Gastrocnemius medialis (tissue), 4 donors: Measurements from ENCODE around the gene TUFM.

Experiments used
- POLR2A ChIP-seq, 2 donors: fragments of 450-650 bp; IDR thresholded peaks; one replicate each; pipeline ENCODE4 v1.6.1; 2017; ENCODE audit warnings: antibody characterized with exemption in 2 of 2, mild to moderate bottlenecking in 2 of 2, moderate library complexity in 2 of 2
- TF ChIP-seq, protein P1 (sequence below), 5 experiments: fragments of 450-650 bp in 3 of 5; fragments of 200-600 bp in 2 of 5; sonication (generic) in 2 of 5; IDR thresholded peaks in 4 of 5; conservative IDR thresholded peaks in 1 of 5; 1 replicate in 4 of 5; 2 replicates in 1 of 5; pipeline ENCODE4 v1.5.1; 2016 to 2019; ENCODE audit warnings: antibody characterized with exemption in 5 of 5, mild to moderate bottlenecking in 3 of 5, moderate library complexity in 3 of 5

DNA sequence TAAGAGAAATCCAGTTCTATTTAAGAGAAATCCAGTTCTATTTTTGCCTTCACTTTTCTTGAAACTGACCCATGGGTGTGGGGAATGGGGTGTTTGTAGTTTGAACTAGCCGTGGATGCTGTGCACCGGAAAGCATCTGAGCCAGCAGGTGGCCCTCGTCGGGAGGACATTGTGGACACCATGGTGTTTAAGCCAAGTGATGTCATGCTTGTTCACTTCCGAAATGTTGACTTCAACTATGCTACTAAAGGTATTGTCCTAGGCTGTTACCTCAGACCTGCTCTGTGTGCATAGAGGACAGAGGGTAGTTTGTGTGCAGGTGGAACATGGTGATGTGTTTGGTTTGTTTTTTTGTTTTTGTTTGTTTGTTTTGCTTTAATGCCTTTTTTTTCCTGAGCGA lies 20.0 kb downstream of the TUFM start:
- TF ChIP-seq, protein P1, sequence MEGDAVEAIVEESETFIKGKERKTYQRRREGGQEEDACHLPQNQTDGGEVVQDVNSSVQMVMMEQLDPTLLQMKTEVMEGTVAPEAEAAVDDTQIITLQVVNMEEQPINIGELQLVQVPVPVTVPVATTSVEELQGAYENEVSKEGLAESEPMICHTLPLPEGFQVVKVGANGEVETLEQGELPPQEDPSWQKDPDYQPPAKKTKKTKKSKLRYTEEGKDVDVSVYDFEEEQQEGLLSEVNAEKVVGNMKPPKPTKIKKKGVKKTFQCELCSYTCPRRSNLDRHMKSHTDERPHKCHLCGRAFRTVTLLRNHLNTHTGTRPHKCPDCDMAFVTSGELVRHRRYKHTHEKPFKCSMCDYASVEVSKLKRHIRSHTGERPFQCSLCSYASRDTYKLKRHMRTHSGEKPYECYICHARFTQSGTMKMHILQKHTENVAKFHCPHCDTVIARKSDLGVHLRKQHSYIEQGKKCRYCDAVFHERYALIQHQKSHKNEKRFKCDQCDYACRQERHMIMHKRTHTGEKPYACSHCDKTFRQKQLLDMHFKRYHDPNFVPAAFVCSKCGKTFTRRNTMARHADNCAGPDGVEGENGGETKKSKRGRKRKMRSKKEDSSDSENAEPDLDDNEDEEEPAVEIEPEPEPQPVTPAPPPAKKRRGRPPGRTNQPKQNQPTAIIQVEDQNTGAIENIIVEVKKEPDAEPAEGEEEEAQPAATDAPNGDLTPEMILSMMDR (IDR thresholded peaks at IDR 0.05 in 4 of 5, conservative IDR thresholded peaks at IDR 0.05 in 1 of 5) = no peak
- no peak for TF ChIP-seq POLR2A (IDR thresholded peaks at IDR 0.05)
